KBM-7 (cell line): ENCODE data around the gene KRT37.
"Not testable (repeated sequence)": the region's sequence is repeated elsewhere in the genome, so short reads cannot be mapped to it uniquely, and the experiment has no call there.

Source experiments
- DNase-seq: peaks from one replicate; pipeline ENCODE4 v3.0.0-alpha.2; 2015
- in situ Hi-C: fragments of 300-500 bp; cut with MboI; formaldehyde crosslinking; loops from 2 replicates; pipeline ENCODE4 v1.14.3; 2020; ENCODE audit warnings: low sequenced_read_pairs, low pct_unique_long_range_greater_than_20kb, mixed read lengths

Gene KRT37

GRCh38 chr17:41413353-41413957 lies 10.9 kb downstream of the KRT37 start:
- no peak for DNase-seq
- in situ Hi-C loops: no loop called here

- in situ Hi-C loops: no loop called here
- DNase-seq: no peak
These were observed 13.1 kb downstream of the KRT37 start for GRCh38 chr17:41411072-41411840.

GRCh38 chr17:41407226-41407625 lies 17.2 kb downstream of the KRT37 start:
- in situ Hi-C loops: no loop called here
- no peak for DNase-seq

- DNase-seq: no peak
- in situ Hi-C loops: no loop called here
These were observed 18.2 kb downstream of the KRT37 start for GRCh38 chr17:41406205-41406604.

- in situ Hi-C loops: no loop called here
- no peak for DNase-seq
These were observed 20.2 kb downstream of the KRT37 start for GRCh38 chr17:41404024-41404671.

GRCh38 chr17:41403404-41404023 lies 20.9 kb downstream of the KRT37 start:
- DNase-seq: no peak
- in situ Hi-C loops: no loop called here

GRCh38 chr17:41402161-41402560 lies 22.2 kb downstream of the KRT37 start:
- no peak for DNase-seq
- in situ Hi-C loops: no loop called here

- no peak for DNase-seq
- in situ Hi-C loops: no loop called here
These were observed 27.3 kb downstream of the KRT37 start, which contains the start of gene KRT31 for GRCh38 chr17:41396996-41397660. Gene KRT31 (minus strand): TSS chr17:41397608. CDS start chr17:41397539, 69 bp downstream.

- in situ Hi-C loops: no loop called here
- DNase-seq: no peak
These were observed 28.0 kb downstream of the KRT37 start for GRCh38 chr17:41396340-41396739.

- in situ Hi-C loops: no loop called here
- no peak for DNase-seq
These were observed 28.8 kb downstream of the KRT37 start for GRCh38 chr17:41395611-41396010.

- in situ Hi-C loops: not testable (repeated sequence)
These were observed 29.3 kb downstream of the KRT37 start for GRCh38 chr17:41395044-41395443.

GRCh38 chr17:41394254-41394996 lies 30.0 kb downstream of the KRT37 start:
- DNase-seq: no peak
- in situ Hi-C loops: no loop called here

More at GRCh38 chr17:41395044-41395443, 29.3 kb downstream of the KRT37 start:
- DNase-seq: not testable (repeated sequence)

GRCh38 chr17:41393826-41394225 lies 30.6 kb downstream of the KRT37 start:
- DNase-seq: no peak
- in situ Hi-C loops: no loop called here

- in situ Hi-C loops: no loop called here
- no peak for DNase-seq
These were observed 31.1 kb downstream of the KRT37 start for GRCh38 chr17:41393294-41393693.

- DNase-seq: no peak
- in situ Hi-C loops: no loop called here
These were observed 32.1 kb downstream of the KRT37 start for GRCh38 chr17:41392278-41392677.

GRCh38 chr17:41391535-41391934 lies 32.9 kb downstream of the KRT37 start:
- no peak for DNase-seq
- in situ Hi-C loops: no loop called here

GRCh38 chr17:41390411-41390938 lies 33.9 kb downstream of the KRT37 start:
- in situ Hi-C loops: no loop called here
- DNase-seq: no peak

GRCh38 chr17:41387670-41388069 lies 36.7 kb downstream of the KRT37 start:
- DNase-seq: no peak
- in situ Hi-C loops: no loop called here
